Measurements from ENCODE around the gene TMED1.

DNA sequence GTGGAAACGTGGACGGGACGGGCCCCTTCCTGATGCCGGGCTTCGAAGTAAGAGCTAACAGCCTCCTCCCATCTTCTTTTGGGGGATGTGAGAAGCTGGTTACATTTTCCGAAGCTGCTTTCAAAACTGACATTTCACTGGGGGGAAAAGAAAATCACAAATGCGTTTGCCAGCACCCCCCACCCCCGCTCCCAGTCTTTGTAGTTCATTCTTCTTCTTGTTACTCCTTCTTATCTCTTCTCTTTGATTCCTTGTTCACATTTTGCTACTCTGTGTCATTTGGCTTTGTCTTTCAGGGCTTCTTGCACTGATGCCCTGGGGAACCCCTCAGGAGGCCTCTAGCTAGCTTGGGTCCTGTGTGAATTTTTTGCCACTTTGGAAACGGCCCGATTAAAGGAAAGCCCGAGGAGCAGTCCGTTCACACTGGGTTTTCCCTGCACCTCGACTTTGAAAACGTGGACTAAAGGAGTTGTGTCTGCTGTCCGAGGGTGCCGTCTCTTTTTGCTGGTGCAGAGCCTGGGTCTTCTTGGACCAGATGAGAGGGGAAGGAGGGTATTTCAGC, 36.6 kb upstream of the TMED1 start:
- TF ChIP-seq, protein P1, sequence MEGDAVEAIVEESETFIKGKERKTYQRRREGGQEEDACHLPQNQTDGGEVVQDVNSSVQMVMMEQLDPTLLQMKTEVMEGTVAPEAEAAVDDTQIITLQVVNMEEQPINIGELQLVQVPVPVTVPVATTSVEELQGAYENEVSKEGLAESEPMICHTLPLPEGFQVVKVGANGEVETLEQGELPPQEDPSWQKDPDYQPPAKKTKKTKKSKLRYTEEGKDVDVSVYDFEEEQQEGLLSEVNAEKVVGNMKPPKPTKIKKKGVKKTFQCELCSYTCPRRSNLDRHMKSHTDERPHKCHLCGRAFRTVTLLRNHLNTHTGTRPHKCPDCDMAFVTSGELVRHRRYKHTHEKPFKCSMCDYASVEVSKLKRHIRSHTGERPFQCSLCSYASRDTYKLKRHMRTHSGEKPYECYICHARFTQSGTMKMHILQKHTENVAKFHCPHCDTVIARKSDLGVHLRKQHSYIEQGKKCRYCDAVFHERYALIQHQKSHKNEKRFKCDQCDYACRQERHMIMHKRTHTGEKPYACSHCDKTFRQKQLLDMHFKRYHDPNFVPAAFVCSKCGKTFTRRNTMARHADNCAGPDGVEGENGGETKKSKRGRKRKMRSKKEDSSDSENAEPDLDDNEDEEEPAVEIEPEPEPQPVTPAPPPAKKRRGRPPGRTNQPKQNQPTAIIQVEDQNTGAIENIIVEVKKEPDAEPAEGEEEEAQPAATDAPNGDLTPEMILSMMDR (IDR thresholded peaks at IDR 0.05), result no peak
- TF ChIP-seq POLR2A (IDR thresholded peaks at IDR 0.05), result no peak

Data from breast epithelium (tissue), 3 donors.